HuH-7.5 (cell line): ENCODE data around the gene CFAP210.

ENCODE experiments used
- DNase-seq: peaks from one replicate; pipeline ENCODE4 v3.0.0; 2011; ENCODE audit warnings: low spot score

Gene CFAP210

GRCh38 chr2:169673106-169673505 lies 21.1 kb downstream of the CFAP210 start:
- DNase-seq: no peak

GRCh38 chr2:169672406-169672805 lies 21.8 kb downstream of the CFAP210 start:
- no peak for DNase-seq

- DNase-seq: no peak
These were observed 23.3 kb downstream of the CFAP210 start for GRCh38 chr2:169670937-169671336.

GRCh38 chr2:169670215-169670651 lies 24.0 kb downstream of the CFAP210 start:
- no peak for DNase-seq

- DNase-seq: no peak
These were observed 26.6 kb downstream of the CFAP210 start for GRCh38 chr2:169667583-169667982.

- DNase-seq: no peak
These were observed 29.0 kb downstream of the CFAP210 start for GRCh38 chr2:169664978-169665930.

- no peak for DNase-seq
These were observed 29.6 kb downstream of the CFAP210 start for GRCh38 chr2:169664600-169664977.

GRCh38 chr2:169663247-169663646 lies 31.0 kb downstream of the CFAP210 start:
- DNase-seq: no peak

- DNase-seq: no peak
These were observed 31.5 kb downstream of the CFAP210 start for GRCh38 chr2:169662744-169663143.

GRCh38 chr2:169661265-169661664 lies 32.9 kb downstream of the CFAP210 start:
- no peak for DNase-seq

- no peak for DNase-seq
These were observed 34.9 kb downstream of the CFAP210 start for GRCh38 chr2:169659320-169659719.

- no peak for DNase-seq
These were observed 35.3 kb downstream of the CFAP210 start for GRCh38 chr2:169658877-169659276.

- no peak for DNase-seq
These were observed 38.0 kb downstream of the CFAP210 start for GRCh38 chr2:169656164-169656563.

GRCh38 chr2:169653636-169654035 lies 40.6 kb downstream of the CFAP210 start:
- no peak for DNase-seq

GRCh38 chr2:169649278-169649677 lies 44.9 kb downstream of the CFAP210 start:
- DNase-seq: no peak

- DNase-seq: no peak
These were observed 46.7 kb downstream of the CFAP210 start for GRCh38 chr2:169647496-169647895.

GRCh38 chr2:169644173-169644572 lies 50.0 kb downstream of the CFAP210 start:
- DNase-seq: no peak

- DNase-seq: no peak
These were observed 52.7 kb downstream of the CFAP210 start for GRCh38 chr2:169641464-169641863.

GRCh38 chr2:169640104-169640503 lies 54.1 kb downstream of the CFAP210 start:
- no peak for DNase-seq

GRCh38 chr2:169637620-169638019 lies 56.6 kb downstream of the CFAP210 start:
- DNase-seq: no peak

- no peak for DNase-seq
These were observed 57.6 kb downstream of the CFAP210 start for GRCh38 chr2:169636440-169637097.

- no peak for DNase-seq
These were observed 68.4 kb downstream of the CFAP210 start for GRCh38 chr2:169625781-169626180.

- no peak for DNase-seq
These were observed 71.0 kb downstream of the CFAP210 start for GRCh38 chr2:169623235-169623634.
